Kidney tubule cell (primary cell): ENCODE results near the gene ALDH3B1.

Experiments used
- DNase-seq: peaks from one replicate; pipeline ENCODE4 v3.0.0-alpha.2; 2018; ENCODE audit warnings: low spot score

Gene ALDH3B1

GRCh38 chr11:67997475-67997921 is 12.6 kb upstream of the ALDH3B1 start:
- DNase-seq: no peak

DNA sequence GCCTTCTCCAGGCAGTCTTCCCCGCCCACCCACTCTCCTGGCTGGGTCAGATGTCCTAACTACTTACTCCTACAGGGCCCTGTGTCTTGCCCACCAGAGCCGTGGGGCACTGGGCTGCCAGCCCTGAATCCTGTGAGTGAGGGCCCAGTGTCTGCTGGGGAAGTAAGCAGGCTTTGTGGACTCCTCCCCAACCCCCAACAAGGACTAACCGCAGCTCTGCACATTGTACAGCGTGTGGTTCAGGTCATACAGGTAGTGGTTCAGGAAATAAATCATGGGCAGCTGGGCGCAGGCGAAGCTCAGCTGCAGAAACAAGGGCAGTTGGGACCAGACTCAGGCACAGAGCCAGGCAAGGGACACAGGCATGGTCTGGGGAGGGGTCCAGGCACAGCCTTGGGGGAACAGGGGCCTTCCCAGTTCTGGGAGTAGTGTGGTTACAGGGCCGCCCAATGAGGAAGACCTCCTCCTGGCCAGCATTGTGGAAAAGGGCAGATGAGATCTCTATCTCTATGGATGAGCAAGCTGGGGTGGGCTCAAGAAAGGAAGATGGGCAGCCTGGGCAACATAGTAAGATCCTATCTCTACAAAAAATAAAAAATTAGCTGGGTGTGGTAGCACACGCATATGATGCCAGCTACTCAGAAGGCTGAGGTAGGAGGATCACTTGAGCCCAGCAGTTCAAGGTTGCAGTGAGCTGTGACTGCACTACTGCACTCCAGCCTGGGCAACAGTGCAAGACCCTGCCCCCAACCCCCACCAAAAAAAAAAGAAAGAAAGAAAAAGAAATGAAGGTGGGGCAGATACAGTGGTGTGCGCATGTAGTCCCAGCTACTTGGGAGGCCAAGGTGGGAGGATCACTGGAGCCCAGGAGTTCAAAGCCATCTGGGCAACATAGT is 11.7 kb upstream of the ALDH3B1 start:
- no peak for DNase-seq

GRCh38 chr11:67999201-67999629 is 10.9 kb upstream of the ALDH3B1 start:
- DNase-seq: no peak

DNA sequence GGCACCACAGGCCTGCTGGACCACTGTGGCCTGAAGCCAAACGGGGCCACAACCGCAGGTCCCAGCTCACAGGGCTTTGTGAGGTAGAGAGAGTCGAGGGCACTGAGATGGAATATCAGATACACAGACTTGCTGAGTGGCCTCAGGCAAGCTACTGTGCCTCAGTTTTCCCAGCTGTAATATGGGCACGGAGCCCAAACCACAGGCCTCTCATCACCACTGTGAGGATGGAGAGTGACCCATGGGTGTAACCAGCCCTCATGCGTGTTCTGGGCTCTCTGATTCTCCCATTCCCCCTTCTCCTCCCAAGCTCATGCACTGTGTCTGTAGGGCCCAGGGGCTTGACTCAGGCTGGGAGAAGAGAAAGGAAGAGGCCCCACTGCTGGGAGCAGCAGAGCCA is 10.4 kb upstream of the ALDH3B1 start:
- no peak for DNase-seq

GRCh38 chr11:68002575-68002937 is 7.6 kb upstream of the ALDH3B1 start:
- no peak for DNase-seq

DNA sequence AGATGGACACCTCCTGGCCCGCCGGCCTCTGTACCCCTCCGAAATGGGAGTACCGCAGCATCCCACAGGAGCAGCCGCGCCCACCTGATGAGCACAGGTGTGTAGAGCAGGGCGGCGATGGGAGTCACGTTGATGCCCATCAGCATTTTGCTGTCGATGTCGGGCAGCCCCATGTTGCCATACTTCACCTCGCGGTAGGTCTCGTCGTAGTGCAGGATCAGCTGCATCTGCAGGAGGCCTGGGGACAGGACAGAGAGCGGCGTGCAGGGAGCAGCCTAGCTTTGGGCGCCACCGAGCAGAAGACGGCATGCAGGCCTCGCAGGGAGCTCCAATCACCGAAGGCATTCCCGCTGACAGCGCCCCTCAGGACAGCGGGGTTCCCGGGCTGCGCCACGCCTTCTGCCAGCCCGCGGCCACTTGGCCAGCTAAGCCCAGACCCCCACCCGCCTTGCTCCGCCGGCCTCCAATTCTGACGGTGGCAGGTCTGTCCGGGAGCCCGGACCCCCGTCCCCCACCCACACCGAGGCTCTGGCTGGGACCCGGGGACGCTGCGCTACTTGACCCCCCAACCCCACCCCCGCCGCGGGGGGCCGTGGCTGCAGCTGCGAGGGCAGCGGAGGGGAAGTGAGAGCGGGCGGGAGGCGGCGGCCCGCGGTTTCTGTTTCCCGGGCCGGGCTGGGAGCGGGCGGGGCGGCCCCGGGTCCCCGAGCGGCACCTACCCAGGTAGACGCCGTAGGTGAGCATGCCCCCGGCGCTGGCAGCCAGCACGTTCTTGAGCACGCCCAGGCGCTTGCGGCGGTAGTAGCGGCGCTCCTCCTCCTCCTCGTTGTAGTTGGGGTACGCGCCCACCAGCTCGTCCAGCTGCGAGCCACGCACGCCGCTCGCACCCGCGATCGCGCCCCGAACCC is 6.9 kb upstream of the ALDH3B1 start:
- DNase-seq: peak; percentile 50

GRCh38 chr11:68003846-68004550 is 6.1 kb upstream of the ALDH3B1 start, which contains the start of gene UNC93B1:
TSS of gene UNC93B1 (minus strand) at chr11:68004097. CDS start at chr11:68004043, 54 bp downstream.
- DNase-seq: peak; percentile 88

DNA sequence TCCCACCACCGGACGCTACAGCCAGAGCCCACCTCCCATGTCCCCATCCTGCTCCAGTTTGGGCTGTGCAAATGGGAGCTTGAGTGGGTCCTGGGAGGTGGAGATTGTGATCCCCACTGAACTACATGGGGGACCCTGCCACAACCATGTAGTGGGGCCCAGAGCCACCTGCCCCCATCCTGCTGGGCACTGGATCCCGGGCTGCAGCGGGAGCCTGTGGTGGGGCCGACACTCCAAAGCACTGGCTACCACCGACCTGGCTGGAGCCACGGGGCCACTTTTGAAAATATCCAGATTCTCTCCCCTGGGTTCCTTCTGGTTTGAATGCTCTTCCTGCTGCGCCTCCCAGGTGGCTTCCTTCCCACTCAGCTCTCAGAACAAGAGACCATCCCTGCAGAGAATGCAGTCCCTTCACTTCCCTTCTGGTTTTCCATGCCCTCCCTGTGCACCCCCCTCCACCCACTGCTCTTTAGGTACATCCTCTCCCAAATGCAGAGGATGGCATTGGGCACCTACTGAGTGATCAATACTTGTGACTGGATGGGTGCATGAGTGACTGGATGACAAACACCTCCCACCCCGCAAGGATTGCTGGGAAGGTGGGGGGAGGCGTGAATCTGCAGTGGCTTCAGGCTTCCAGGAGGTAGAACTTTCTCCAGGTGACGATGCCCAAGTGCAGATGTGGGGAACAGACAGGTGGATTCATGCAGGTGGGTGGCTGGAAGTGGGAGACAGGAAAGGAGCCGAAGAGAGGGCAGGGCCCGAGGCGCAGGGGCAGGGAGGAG is 5.4 kb upstream of the ALDH3B1 start:
- no peak for DNase-seq

DNA sequence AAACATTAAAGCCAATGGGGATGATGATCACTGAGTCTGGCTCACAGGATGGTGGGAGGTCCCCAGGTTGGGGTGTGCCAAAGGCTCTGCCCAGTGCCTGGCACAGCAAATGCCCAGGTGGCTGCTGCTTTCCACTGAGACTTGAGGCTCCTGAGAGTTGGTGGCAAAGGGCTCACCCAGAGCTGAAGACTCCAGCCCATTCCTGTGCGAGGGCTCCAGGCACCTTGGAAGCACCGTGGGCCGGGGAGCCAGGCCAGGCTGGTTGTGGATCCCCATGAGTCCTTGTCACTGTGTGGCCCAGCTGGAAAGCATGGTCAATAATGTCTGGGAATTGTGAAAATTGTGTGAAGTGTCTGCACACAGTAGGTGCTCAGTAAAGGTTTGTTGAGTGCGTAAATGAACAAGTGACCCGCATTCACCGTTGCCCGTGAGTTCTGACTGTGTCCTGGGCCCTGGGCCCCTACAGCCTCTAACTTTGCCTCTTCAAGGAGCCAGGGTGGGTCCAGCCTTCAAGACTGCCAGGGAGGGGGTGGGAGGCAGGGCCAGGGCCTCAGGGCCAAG is 3.4 kb upstream of the ALDH3B1 start:
- DNase-seq: no peak

- no peak for DNase-seq
These were observed 2.4 kb upstream of the ALDH3B1 start for GRCh38 chr11:68007498-68008380.

DNA sequence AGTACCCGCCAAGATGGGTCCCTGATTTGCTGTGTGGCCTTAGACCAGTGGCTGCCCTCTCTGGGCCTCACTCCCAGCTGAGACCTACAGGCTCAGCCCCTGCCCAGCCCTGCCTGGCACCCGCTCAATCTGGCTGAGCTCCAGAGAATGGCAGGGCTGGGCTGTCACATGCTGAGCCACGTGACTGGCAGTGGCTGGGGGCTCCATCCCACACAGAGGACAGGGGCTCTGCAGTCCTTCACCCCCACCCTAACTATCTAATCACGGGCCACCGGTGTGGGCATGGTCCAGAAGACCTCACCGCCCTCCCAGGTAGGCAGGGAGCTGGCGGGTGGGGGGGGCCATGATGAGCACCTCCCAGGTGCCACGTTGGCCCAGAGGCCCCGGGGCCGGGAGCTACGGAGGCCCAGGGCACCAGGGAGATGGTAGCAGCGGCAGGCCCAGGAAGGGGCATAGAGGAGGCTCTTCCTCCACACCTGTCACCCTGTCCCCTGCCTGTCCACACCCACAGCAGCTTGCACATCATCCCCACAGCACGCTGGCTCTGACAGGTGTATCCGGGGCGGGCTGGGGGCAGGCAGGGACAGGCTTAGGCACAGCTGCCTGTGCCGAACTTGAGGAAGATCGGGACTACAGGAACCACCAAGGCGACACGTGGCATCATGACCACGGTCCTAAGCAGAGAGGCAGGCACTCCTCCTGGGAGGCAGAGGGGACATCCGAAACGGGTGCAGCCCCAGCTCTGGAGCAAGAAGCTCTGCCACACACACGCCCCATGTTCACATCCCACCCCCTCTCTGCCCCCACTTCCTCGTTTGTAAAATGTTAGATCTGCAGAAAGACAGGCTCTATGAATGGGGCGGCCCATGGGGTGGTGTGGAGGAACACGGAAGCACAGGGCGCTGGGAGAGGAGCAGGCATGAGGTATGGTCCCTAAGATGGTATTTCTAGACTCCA is 1.5 kb upstream of the ALDH3B1 start:
- no peak for DNase-seq

- peak; percentile 51 for DNase-seq
These were observed 587 bp upstream of the ALDH3B1 start for GRCh38 chr11:68009391-68010089.

- no peak for DNase-seq
These were observed 1.2 kb downstream of the ALDH3B1 start for GRCh38 chr11:68011051-68011943.

DNA sequence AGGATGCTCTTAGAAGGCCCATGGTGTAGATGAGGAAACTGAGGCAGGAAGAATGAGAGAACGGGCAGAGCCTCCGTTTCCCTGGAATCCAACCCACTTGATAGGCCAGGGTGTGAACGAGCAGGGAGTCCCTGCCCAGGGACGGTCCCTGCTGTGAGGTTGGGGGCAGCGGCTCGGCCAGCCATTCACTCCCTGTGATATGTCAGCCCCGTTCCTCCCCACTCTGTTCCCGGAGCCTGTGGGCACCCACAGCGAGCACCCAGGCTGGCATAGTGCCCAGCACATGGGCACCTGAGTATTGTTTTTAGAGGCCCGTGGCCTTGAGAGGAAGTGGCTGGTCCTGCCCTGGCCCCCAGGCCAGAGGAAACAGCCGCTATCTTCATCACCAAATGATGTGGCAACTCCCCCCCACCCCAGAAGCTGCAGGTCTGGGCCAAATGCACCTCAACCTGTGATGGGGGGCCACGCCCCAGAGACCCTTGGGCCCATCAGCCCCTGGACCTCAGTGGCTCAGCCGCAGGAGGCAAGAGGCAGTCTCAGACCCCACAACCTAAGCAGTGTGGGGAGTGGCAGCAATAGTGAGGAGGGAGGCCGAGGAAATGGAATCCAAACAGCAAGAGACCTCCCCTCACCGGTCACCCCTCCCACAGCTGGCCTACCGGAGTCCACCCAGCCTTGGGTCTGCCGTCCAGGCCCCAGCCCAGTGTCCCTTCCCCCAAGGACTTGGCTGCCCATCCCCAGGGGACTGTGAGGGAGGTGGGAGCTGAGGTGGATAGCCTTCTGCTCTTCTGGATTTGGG is 2.1 kb downstream of the ALDH3B1 start:
- DNase-seq: no peak

GRCh38 chr11:68012843-68013610 is 2.9 kb downstream of the ALDH3B1 start:
- DNase-seq: peak; percentile 98
